EL (cell line): ENCODE results near the gene ADRM1.

Experiments
- DNase-seq: peaks from one replicate; pipeline ENCODE4 v3.0.0-alpha.2; 2016

ADRM1 gene

DNA sequence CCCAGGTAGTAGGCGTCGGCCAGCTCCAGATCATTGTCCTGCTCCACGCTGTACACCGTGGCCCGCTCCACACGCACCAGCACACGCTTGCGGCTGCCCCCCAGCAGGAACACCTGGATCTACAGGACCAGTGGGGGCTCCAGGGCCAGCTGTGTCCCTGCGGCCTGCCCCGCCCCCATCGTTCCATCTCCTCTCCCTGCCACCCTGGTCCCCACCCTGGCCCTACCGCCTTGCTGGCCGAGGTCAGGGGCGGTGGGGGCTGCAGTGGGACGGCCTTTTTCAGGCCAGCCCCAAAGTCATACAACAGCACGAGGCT is 9.8 kb downstream of the ADRM1 start:
- no peak for DNase-seq

DNA sequence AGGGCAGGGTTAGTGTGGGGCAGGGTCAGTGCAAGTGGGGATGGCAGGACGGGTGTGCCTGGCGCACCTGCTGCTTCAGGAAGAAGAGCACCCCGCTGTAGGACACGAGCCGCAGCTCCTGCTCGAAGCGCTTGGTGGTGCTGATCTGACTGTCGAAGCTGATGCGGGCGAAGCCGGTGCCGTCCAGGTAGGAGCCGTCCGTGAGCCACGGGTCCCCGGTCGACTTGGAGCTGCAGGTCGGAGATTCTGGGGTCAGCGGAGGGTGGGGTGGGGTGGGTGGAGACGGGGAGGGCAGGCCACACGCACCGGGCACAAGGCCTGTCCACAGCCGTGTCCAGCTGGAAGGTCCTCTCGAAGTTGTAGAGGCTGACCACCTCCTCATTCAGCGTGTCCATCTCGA is 10.2 kb downstream of the ADRM1 start:
- DNase-seq = no peak

DNA sequence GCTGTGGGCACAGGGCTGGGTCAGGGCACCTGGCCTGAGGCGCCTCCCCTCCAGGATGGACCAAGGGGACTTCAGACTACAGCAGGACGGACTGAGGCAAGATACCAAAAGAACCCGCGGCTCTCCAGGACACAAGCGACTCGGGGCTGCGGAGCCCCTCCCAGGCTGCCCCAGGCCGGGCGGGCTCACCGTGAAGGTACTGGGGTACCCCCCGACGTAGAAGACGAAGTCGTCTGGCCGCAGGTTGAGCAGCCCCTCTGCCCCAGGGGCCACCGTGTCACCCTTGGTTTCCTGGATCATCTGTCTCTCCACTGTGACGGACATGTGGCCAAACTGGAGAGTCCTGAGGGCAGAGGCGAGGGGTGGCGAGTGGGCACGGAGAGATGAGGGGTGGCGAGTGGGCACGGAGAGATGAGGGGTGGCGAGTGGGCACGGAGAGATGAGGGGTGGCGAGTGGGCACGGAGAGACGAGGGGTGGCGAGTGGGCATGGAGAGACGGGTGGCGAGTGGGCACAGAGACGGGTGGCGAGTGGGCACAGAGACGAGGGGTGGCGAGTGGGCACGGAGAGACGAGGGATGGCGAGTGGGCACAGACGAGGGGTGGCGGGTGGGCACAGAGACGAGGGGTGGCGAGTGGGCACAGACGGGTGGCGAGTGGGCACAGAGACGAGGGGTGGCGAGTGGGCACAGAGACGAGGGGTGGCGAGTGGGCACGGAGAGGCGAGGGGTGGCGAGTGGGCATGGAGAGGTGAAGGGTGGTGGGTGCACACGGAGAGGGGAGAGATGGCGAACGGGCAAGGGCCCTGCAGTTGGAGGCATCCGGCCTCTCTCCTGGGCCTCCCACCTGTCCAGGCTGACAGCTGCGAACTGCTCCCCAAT is 10.9 kb downstream of the ADRM1 start:
- DNase-seq = no peak

DNA sequence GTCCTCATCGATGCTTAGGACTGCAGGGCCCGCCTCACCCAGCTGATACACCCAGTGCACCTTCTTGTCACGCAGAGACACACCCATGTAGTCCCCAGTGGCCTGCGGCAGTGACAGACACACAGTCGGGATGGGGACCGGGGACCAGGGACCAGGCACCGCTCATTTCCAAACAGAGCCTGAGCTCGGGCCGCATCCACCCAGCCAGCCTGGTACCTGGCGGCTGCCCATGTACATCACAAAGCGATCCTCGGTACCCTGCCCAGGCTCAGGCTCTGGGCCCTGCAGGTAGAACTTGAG is 11.5 kb downstream of the ADRM1 start:
- DNase-seq = no peak

DNA sequence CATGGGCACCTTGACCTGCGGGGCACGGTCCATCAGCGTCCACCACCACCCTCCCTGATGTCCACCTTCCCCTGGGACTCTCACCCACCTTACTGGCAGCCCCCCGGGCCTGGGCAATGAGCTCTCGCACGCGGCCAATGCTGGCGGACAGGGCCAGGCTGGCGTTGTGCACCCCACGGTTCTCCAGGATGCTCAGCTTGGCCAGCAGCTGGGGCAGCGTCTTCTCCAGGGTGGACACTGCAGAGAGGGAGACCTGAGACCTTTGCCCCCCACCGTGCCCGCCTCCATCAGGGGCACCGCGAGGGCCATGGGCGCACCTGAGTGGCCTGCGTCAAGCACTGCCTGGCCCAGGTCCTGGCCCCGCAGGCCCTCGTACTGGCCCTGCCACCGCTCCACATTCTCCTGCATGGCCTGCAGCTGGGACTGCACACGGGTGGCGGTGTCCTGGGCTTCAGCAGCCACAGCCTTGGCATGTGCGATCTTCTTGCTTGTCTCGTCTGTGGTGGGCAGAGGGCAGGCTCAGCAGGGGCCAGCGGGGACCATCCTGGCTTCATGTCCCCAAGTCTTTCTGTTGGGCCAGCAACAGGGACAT is 12.0 kb downstream of the ADRM1 start:
- no peak for DNase-seq

DNA sequence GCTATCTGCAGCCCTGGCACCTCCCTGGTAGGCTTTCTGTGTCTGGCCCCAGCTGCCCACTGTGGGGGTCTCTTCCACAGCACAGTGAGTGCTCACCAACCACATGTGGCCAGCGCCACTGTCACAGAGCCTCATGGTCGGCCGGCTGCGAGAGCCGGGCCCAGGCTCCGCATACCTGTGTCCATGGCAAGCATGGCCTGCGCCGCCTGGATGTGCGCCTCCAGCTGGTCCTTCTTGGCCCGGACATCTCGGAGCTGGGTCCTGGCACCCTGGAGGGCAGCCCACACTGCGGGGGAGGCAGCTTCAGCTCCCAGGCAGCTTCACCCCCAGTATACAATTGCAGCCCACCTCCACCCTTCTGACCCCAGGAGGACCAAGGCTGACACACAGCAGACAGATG is 13.0 kb downstream of the ADRM1 start:
- no peak for DNase-seq

DNA sequence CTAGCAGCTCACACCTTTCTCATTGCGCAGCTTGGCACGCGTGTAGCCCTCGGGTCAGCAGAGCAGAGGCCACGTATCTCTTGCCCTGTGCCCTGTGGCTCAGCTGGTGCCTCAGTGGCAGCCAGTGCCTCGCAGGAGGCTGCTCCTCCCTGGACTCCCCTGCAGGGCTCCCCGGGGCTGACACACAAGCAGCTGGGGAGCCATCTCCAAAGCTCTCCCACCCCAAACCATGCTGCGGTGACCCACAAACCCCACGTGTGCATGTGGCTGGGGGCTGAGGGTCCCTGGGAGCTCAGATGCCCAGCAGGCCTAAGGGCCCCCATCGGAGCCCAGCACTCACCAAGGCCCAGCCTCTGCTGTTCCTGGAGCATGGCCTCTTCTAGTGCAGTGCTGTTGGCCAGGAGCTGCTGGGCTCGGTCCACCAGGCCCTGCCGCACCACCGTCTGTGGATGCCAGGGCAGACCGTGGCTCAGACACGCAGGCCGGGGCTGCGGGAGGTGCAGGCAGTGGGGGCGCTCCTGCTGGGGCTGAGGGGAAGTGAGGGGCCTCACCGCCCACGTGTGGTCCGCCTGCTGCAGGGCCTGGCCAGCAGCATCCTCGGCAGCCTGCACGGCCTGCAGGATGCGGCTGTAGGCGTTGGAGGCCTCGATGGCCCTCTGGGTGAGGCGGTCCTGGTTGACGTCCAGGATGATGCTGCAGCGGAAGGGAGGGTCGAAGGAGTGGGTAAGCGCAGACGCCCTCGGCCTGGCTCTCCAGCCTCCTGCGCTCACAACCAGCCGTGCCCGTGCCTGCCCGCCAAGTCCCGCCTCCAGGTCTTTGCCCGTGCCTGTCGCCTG is 13.8 kb downstream of the ADRM1 start:
- DNase-seq = no peak

DNA sequence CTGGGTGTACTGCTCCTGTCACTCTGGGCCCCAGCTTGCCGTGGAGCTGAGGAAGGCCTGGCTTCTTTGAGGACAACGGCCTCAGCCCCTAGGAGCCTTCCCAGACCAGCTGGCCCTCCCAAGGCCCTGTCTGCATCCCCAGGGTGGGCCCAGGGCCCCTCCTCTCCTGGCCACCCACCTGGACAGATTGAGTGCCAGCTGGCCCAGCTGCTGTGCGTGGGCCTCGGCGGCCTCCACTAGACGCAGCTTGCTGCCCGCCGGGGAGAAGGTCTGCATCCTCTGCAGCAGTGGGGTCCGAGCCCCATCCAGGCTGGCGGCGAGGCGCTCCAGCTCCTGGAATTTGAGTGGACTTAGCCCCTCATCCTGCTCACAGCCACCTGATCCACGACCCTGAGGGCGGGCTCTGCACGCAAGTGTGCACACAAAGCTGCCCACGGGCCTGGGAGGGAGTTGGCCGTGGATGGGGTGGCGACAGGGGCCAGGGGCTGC is 14.4 kb downstream of the ADRM1 start:
- no peak for DNase-seq

DNA sequence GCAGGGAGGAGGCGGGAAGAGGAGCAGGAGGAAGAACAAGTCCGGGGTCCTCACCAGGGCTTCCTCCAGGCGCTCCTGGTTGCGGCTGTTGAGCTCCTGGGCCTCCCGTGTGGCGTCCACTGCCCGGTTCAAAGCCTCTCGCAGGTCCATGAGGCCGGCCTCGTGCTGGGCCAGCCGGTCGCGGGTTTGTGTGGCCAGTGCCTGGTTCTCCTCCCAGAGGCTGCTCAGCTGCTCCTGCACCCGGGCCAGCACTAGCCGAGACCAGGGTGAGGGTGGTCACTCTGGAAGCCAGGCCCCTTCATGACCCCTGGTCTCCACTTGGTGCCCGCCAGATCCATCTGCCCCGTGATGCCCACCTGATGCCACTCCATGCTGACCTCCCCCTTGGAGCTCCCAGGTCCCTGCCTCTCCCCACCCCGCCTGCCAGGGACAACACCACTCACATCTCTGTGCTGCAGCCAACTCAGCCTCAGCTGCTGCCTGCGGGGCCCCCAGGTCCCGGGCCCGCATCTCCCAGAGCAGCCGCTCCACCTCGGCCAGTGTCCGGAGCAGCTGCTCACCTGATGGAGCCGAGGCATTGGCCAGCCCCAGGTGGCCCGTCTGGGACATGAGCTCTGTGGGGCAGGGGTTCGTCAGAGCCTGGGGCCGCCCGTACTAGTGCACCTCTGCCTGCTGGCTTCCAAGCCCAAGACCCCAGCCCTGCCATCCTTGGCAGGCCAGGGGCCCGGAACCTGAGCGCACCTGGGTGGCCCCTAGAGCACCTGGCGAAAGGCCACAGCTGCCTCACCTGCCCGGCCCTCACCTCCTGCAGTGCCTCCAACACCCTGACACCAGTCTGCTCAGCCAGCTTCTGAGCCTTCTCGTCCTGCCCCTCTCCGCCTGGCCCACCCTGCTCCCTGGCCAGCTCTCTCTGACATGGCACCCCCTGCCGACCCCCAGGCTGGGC is 15.9 kb downstream of the ADRM1 start:
- no peak for DNase-seq

DNA sequence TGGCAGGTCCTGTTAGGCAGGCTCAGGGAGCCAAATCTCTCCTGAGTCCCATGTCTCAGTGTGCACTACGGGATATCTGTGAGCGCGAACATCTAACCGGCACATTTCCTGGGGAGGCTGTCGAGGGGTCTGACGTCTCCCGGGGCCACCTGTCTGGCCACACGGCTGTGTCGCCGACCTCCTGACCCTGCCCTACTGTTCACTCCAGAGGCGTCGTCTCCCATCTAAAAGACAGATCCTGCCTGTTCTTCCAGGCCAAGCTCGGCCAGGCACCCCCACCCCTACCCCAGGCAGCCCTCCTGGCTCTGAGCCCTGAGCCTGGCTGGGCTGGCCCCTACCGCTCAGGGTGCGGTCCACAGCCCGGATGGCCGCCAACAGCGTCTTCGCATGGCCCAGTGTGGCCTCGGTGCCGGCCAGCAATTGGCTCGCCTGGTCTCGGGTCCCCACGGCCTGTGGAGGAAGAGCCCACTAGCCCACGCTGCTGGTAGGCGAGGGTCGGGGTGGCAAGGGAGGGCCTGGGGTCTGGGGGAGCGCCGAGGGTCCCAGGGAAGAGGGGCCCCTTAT is 16.6 kb downstream of the ADRM1 start:
- DNase-seq = no peak

DNA sequence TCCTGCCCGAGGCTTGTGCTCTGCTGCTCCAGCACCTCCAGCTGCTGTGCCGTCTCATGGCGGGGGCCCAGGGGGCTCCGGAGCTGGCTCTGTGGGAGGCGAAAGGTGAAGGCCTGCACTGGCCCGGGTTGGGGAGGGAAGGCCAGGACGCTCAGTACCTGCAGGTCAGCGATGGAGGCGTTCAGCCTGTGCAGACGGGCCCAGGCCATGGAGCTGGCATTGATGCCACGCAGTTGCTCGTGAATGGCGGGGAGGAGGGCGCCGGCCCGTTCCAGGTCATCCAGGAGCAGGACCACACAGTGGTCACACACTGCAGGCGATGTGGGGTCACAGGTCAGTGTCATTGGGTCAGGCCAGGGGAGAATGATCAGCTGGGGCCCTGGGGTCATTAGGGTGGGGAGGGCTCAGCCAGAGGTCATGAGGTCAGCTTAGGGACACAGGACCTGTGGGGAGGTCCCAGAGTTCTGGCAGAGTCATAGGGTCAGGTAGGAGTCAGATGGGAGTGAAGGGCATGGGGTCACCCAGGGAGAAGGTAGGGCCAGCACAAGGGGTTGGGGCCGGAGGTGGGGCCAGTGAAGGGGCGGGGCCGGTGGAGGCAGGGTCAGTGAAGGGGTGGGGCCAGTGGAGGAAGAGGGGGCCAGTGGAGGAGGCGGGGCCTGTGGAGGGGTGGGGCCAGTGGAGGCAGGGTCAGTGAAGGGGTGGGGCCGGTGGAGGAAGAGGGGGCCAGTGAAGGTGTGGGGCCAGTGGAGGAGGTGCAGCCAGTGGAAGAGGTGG is 18.0 kb downstream of the ADRM1 start:
- DNase-seq = no peak

DNA sequence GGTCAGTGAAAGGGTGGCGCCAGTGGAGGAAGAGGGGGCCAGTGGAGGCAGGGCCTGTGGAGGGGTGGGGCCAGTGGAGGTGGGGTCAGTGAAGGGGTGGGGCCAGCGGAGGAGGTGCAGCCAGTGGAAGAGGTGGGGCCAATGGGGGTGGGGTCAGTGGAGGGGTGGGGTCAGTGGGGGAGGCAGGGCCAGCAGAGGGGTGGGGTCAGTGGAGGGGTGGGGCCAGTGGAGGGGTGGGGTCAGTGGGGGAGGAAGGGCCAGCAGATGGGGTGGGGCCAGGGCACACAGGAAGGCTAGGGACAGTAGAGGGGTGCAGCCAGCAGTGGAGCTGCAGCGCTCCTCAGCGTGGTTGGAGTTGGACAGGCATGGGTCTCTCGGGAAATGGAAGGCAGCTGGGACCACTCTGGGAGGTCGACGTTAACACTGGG is 18.7 kb downstream of the ADRM1 start:
- no peak for DNase-seq

DNA sequence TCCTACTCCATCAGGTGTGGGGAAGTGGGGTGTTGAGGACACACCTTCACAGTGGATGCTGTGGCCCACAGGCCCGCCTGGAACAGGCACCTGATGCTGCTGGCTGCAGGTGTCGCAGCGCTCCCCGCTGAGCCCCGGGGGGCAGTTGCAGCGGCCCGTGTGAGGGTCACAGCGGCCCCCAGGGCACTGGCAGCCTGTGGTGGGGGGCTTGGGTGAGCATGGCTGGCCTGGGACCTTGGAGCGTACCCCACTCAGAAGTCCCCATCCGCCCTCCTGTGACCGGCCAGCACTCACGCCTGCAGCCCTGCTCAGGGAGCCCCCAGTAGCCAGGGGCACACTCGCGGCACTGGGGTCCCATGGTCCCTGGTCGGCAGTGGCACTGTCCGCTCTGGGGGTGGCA is 19.2 kb downstream of the ADRM1 start:
- DNase-seq = no peak

DNA sequence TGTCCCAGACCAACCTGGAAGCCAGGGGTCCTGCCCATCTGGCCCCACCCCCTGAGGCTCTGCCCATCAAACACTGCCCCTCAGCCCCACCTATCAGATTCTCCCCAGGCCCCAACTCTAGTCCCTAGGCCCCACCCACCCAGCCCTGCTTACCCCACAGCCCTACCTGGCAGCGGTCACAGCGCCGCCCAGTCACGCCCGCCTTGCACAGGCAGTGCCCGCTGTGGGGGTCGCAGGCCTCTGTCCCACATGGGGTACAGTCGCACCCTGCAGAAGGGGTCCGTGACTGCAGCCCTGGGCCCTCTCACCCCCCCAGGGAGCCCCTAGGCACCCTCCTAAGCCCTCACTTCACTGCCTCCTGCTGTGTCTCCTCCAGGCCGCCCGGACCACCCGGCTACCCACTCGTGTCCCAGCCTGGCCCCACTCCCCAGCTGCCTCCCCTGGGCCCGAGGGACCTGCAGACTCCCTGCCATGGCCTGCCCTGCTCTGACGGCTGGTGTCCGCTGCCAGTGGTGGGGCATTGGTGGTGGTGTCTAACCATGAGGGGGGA is 19.8 kb downstream of the ADRM1 start:
- no peak for DNase-seq

DNA sequence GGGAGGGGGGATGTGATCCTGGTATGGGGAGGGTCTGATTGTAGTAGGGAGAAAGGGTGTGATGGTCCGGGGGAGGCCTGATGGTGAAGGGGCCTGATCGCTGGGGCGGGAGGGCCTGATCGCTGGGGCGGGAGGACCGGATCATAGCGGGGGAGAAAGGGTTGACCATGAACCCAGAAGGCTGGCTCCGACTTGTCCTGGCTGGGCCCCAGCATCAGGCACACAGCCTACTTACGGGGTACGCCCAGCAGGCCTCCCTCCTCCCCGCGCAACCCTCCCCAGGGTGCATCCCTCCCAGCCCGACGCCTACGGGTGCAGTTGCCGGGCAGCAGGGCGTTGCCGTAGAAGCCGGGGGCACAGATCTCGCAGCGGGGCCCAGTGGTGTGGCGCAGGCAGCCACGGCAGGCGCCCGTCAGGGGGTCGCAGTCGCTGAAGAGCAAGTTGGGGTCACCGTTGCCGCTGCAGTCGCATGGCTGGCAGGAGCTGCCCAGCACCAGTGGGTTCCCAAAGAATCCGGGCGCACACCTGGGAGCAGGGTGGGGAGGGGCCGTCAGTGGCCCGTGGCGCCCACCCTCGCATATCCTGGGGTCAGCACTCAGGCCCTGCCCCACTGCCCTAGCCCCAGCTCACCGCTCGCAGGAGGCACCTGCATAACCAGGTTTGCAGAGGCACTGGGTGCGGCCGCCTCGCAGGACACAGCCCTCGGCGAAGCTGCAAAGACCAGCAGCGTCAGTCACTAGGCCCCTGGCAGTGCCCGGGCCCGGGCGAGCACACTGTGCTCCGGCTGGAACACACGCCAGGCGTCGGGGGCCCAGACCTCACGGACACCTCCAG is 20.6 kb downstream of the ADRM1 start:
- DNase-seq = no peak

DNA sequence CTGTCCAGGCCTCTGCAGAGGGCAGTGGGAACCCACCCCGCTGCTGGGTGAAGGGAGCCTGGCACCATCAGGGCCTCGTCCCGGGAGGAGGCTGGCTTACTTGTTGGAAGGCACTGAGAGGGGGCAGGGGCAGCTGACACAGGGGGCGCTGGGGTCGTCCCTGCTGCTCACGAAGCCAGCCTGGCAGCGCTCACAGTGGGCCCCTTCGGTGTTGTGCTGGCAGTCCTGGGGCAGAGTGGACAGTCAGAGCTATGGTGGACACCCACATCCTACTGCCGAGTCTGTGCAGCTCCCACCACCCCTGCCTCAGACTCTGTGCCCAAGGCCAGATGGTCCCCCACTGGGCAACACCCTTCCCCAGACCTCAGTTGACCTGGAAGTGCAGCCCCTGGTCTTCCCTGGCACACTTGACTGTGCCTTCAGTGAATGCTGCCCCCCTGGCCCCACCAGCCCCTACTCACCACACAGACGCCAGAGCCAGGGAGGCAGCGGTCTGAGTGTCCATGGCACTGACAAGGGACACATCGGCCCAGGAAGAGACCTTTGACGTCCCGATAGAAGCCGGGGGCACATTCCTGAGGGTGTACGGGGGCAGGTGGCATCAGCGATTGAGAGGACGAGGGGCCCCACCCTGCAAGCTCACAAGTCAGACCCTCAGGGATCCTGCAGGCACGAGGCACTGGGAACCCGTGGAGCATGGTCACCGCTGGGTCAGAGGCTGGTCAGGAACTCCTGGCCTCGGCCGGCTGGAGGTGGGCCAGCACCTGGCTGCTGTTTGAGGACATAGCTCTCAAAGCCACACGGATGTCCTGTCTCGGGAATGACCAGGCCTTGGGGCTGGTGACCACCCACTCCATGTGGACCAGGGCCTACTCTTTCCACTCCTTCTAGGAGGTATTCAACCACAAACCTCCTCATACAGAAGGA is 21.4 kb downstream of the ADRM1 start:
- no peak for DNase-seq

DNA sequence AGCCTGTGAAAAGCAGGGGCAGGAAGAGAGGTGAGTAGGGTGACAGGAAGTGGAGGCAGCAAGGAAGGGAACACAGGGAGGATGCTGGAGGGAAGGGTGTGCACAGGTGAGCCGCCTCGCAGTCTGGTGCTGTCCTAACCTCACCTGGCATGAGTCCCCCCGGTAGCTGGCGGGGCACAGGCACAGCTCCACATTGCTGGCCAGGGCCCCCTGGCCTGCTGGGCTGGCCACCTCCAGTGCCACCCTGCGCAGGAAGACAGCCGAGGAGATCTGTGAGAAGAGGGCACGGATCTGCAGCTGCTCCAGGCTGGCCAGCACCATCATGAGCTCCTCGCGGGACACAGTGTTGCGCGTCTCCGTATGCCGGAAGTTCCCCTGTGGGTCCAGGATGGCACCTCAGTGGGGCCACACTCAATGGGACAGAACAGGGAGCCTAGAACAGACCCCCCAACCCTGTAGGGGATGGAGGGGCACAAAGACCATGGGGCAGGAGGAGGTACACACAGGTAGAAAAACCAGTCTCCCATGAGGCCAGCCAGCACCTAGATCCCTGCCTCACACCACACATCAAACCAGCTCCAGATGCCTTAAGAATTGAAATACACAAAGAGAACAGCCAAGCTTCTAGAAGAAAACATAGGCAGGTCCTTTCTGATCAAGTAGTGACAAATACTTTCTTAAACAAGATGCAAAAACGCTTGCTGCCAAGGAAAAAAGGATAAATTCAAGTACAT is 22.5 kb downstream of the ADRM1 start:
- DNase-seq = no peak

DNA sequence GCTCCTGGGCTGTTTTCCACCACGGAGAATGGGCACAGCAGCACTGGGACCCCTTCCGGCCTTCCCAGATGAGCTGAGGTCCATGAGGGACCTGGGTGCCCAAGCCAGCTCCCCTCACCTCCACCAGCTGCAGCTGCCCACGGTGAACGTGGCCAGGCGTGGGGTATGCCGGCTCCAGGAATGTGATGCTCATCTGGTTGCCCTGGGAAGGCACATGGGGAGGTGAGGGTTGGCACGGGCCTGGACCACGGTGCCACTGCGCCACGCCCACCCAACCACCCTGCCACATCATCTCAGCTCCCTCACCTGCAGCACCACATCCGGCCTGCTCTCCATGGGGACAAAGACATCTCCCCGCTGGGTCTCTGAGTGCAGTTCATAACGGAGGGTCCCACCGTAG is 23.8 kb downstream of the ADRM1 start:
- no peak for DNase-seq
